Myometrial cell (primary cell): Measurements from ENCODE around the gene RSPRY1. TPM values are rescaled to one million over a fixed set of nuclear protein-coding genes. Genes with fewer than 3 reads are reported as not detected.

Source experiments
- total RNA-seq: library from RNA; depleted of rRNA; stranded (reverse); fragments of >200 nt; gene quantifications from 2 replicates; pipeline ENCODE4 v1.2.3, GENCODE V29; 2015

RSPRY1 gene
- 35.4 and 36.6 TPM in 2 replicates for total RNA-seq

GRCh38 chr16:57185945-57186871 lies at the start of gene RSPRY1, which contains the start of gene PSME3IP1:
TSS of gene RSPRY1 (plus strand) at chr16:57186329. CDS start at chr16:57204659, 18,330 bp downstream.
TSS of gene PSME3IP1 (minus strand) at chr16:57186039. CDS start at chr16:57173854, 12,185 bp downstream.

GRCh38 chr16:57244767-57245471 lies 58.8 kb downstream of the RSPRY1 start, which contains the start of gene ARL2BP:
TSS of gene ARL2BP (plus strand) at chr16:57245259. CDS start at chr16:57245368, 109 bp downstream.

DNA sequence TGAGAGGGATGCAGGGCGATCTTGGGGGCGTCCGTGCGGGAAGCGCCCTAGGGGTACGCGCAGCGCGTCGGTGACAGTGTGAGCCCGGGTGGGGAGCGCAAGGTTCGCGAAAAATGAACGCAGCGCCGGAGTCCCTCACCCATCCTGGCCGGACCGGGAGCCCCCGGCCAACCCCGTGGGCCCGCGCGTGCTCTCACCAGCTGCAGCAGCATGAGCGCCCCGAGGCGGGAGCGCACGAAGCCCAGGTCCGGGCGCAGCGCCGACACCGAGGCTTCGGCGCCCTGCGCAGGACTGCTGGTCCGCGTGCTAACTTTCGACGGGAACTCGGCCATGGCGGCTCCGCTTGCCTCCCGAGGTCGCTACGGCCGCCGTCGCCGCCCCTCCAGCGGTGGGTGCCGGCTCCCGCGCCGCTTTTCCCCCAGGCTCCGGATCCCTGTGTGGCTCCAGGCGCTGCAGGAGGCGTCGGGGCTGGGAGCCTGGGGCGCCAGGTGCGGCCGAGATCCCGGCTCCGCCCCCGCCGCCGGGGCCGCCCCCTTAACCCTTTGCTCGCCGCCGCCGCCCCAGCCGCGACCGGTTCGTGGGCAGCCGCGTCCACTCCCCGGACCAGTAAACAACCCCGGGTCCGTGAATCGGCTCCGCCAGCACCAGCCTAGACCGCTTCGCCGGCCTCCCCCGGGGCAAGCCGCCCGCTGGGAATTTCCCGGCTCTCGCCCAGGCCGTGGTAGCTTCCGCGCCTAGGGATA lies 98.3 kb downstream of the RSPRY1 start, which contains the start of gene PLLP:
PLLP (minus strand) TSS at position 464 of the 743 bp plus-strand sequence; CDS start at position 332, 132 bp downstream.

Other genes starting within 250 kb of the RSPRY1 start
- gene CETP, start 224.4 kb upstream of the RSPRY1 start, total RNA-seq: not detected in 2 replicates
- gene NLRC5, start 196.8 kb upstream of the RSPRY1 start, total RNA-seq: 13.0 and 13.5 TPM in 2 replicates
- 16.3 and 17.6 TPM in 2 replicates for gene CPNE2, start 93.7 kb upstream of the RSPRY1 start, total RNA-seq
- 48.1 and 75.9 TPM in 2 replicates for gene PSME3IP1, start 290 bp upstream of the RSPRY1 start, total RNA-seq
- gene ARL2BP, start 58.9 kb downstream of the RSPRY1 start, total RNA-seq: 109 and 130 TPM in 2 replicates
- not detected in 2 replicates for gene PLLP, start 98.3 kb downstream of the RSPRY1 start, total RNA-seq
- not detected in 2 replicates for gene CCL22, start 172.5 kb downstream of the RSPRY1 start, total RNA-seq
- 0.35 and 8.4 TPM in 2 replicates for gene CX3CL1, start 186.2 kb downstream of the RSPRY1 start, total RNA-seq
- not detected in 2 replicates for gene CCL17, start 218.4 kb downstream of the RSPRY1 start, total RNA-seq